NCI-H187 treated with DMSO at 0.1 percent for 48 hours (cell line): ENCODE measurements around the gene B3GLCT.

Experiments used
- DNase-seq: peaks from one replicate; lab custom pipeline; 2025; lab: John Stamatoyannopoulos, UW

Gene B3GLCT

GRCh38 chr13:31223640-31224039 lies 23.9 kb downstream of the B3GLCT start:
- no peak for DNase-seq

GRCh38 chr13:31224174-31224669 lies 24.4 kb downstream of the B3GLCT start:
- DNase-seq: no peak

- no peak for DNase-seq
Measured at GRCh38 chr13:31224963-31225559, 25.3 kb downstream of the B3GLCT start.

- no peak for DNase-seq
Measured at GRCh38 chr13:31225998-31226675, 26.4 kb downstream of the B3GLCT start.

- no peak for DNase-seq
Measured at GRCh38 chr13:31227063-31227462, 27.3 kb downstream of the B3GLCT start.

GRCh38 chr13:31227870-31228269 lies 28.1 kb downstream of the B3GLCT start:
- DNase-seq: no peak

GRCh38 chr13:31234729-31235128 lies 35.0 kb downstream of the B3GLCT start:
- no peak for DNase-seq

- DNase-seq: no peak
Measured at GRCh38 chr13:31236211-31236786, 36.5 kb downstream of the B3GLCT start.

- DNase-seq: no peak
Measured at GRCh38 chr13:31240921-31241320, 41.1 kb downstream of the B3GLCT start.

- no peak for DNase-seq
Measured at GRCh38 chr13:31242367-31242766, 42.6 kb downstream of the B3GLCT start.

GRCh38 chr13:31242916-31243315 lies 43.1 kb downstream of the B3GLCT start:
- no peak for DNase-seq

- DNase-seq: no peak
Measured at GRCh38 chr13:31245598-31246373, 46.0 kb downstream of the B3GLCT start.

GRCh38 chr13:31246918-31247317 lies 47.1 kb downstream of the B3GLCT start:
- no peak for DNase-seq

GRCh38 chr13:31248361-31248760 lies 48.6 kb downstream of the B3GLCT start:
- DNase-seq: no peak

- no peak for DNase-seq
Measured at GRCh38 chr13:31248965-31249539, 49.3 kb downstream of the B3GLCT start.

GRCh38 chr13:31250435-31250834 lies 50.7 kb downstream of the B3GLCT start:
- DNase-seq: no peak

GRCh38 chr13:31261241-31261640 lies 61.5 kb downstream of the B3GLCT start:
- no peak for DNase-seq

GRCh38 chr13:31263346-31263745 lies 63.6 kb downstream of the B3GLCT start:
- DNase-seq: no peak

- DNase-seq: no peak
Measured at GRCh38 chr13:31264151-31264550, 64.4 kb downstream of the B3GLCT start.

- DNase-seq: no peak
Measured at GRCh38 chr13:31267126-31267784, 67.5 kb downstream of the B3GLCT start.

- DNase-seq: no peak
Measured at GRCh38 chr13:31274390-31274789, 74.6 kb downstream of the B3GLCT start.

GRCh38 chr13:31276421-31276820 lies 76.6 kb downstream of the B3GLCT start:
- no peak for DNase-seq
